ENCODE results near the gene MAP3K7CL.

MAP3K7CL gene

GRCh38 chr21:29172282-29172681 is 41.8 kb downstream of the MAP3K7CL start:
- DNase-seq, result no peak

GRCh38 chr21:29174607-29175013 is 44.2 kb downstream of the MAP3K7CL start:
- DNase-seq, result no peak

GRCh38 chr21:29175408-29176134 is 45.1 kb downstream of the MAP3K7CL start:
- DNase-seq, result no peak

GRCh38 chr21:29176471-29177120 is 46.2 kb downstream of the MAP3K7CL start:
- no peak for DNase-seq

- DNase-seq, result no peak
Measured at GRCh38 chr21:29177800-29178199, 47.4 kb downstream of the MAP3K7CL start.

GRCh38 chr21:29178926-29179325 is 48.5 kb downstream of the MAP3K7CL start:
- no peak for DNase-seq

- DNase-seq, result no peak
Measured at GRCh38 chr21:29179503-29179902, 49.1 kb downstream of the MAP3K7CL start.

GRCh38 chr21:29181799-29182470 is 51.5 kb downstream of the MAP3K7CL start:
- no peak for DNase-seq

GRCh38 chr21:29182691-29183092 is 52.2 kb downstream of the MAP3K7CL start:
- no peak for DNase-seq

GRCh38 chr21:29184037-29184436 is 53.6 kb downstream of the MAP3K7CL start:
- DNase-seq, result no peak

- no peak for DNase-seq
Measured at GRCh38 chr21:29185172-29185571, 54.7 kb downstream of the MAP3K7CL start.

GRCh38 chr21:29185633-29186032 is 55.2 kb downstream of the MAP3K7CL start:
- DNase-seq, result no peak

- no peak for DNase-seq
Measured at GRCh38 chr21:29186246-29186645, 55.8 kb downstream of the MAP3K7CL start.

GRCh38 chr21:29187944-29188343 is 57.5 kb downstream of the MAP3K7CL start:
- no peak for DNase-seq

GRCh38 chr21:29189353-29189752 is 58.9 kb downstream of the MAP3K7CL start:
- no peak for DNase-seq

- no peak for DNase-seq
Measured at GRCh38 chr21:29190923-29191331, 60.5 kb downstream of the MAP3K7CL start.

GRCh38 chr21:29193072-29193471 is 62.6 kb downstream of the MAP3K7CL start:
- no peak for DNase-seq

GRCh38 chr21:29193901-29194300 is 63.5 kb downstream of the MAP3K7CL start:
- DNase-seq, result no peak

GRCh38 chr21:29194342-29194741 is 63.9 kb downstream of the MAP3K7CL start:
- no peak for DNase-seq

- no peak for DNase-seq
Measured at GRCh38 chr21:29194847-29195246, 64.4 kb downstream of the MAP3K7CL start.

GRCh38 chr21:29195981-29196669 is 65.7 kb downstream of the MAP3K7CL start:
- peak; percentile 69 for DNase-seq

- no peak for DNase-seq
Measured at GRCh38 chr21:29196670-29197191, 66.3 kb downstream of the MAP3K7CL start.

- no peak for DNase-seq
Measured at GRCh38 chr21:29201186-29201585, 70.7 kb downstream of the MAP3K7CL start.

Measured in hematopoietic multipotent progenitor cell treated with erythropoietin and hydrocortisone succinate and interleukin-3 and kit ligand, for 8 days (in vitro differentiated cells).